AG04450 (cell line): Measurements from ENCODE around the gene PKDREJ. TPM values are rescaled to one million over a fixed set of nuclear protein-coding genes. Genes with fewer than 3 reads are reported as not detected.

Experiments used
- CTCF ChIA-PET: fragments of 300-600, 350-600 bp; formaldehyde crosslinking; extraction: SDS; loops from one replicate; lab custom pipeline; 2022; ENCODE audit warnings: antibody characterized with exemption, inconsistent platforms; lab: Charles Lee
- POLR2A ChIA-PET: fragments of 350-600 bp; formaldehyde crosslinking; extraction: SDS; loops from one replicate; lab custom pipeline; 2021; ENCODE audit warnings: antibody characterized with exemption, inconsistent platforms; lab: Yijun Ruan, JAX
- DNase-seq: peaks from one replicate; pipeline ENCODE4 v3.0.0-alpha.2; 2011; ENCODE audit warnings: low read depth, low spot score
- H3K27ac ChIP-seq: one replicate; pipeline ENCODE4 v1.5.1; 2012; ENCODE audit warnings: low read depth, low read length, control low read depth
- H3K27me3 ChIP-seq: one replicate; pipeline ENCODE4 v1.6.0; 2012; ENCODE audit warnings: low read length; ENCODE audit not compliant: control insufficient read depth, insufficient read depth
- H3K4me3 ChIP-seq: 2 replicates; pipeline ENCODE4 v1.5.1; 2011; ENCODE audit warnings: mild to moderate bottlenecking, low read depth, low read length, control low read depth
- H3K9me3 ChIP-seq: 2 replicates; pipeline ENCODE4 v1.5.1; 2012; ENCODE audit warnings: low read length; ENCODE audit not compliant: control insufficient read depth, insufficient read depth
- CTCF ChIP-seq: IDR thresholded peaks from 2 replicates; pipeline ENCODE4 v1.5.1; 2011; ENCODE audit warnings: low read depth, low read length, control low read depth, inconsistent platforms
- polyA plus RNA-seq: library from polyadenylated mRNA; depleted of rRNA; stranded (reverse); fragments of >200 nt; gene quantifications from 2 replicates; pipeline ENCODE4 v1.2.3, GENCODE V29; 2011

The PKDREJ gene
- polyA plus RNA-seq, 1 experiment = 0.01 TPM

GRCh38 chr22:46274381-46274780 is 11.2 kb upstream of the PKDREJ start:
- H3K27me3 ChIP-seq = no peaks in the 10 kb centered on the region
- no peak for TF ChIP-seq CTCF
- H3K9me3 ChIP-seq = no peaks in the 10 kb centered on the region
- CTCF ChIA-PET = no interaction called here
- no peak for DNase-seq
- POLR2A ChIA-PET = no interaction called here
- H3K4me3 ChIP-seq = no peak overlapping the region
- H3K27ac ChIP-seq = no peak overlapping the region

GRCh38 chr22:46273432-46274148 is 10.4 kb upstream of the PKDREJ start:
- ChIA-PET POLR2A (no interaction called here), CTCF (no interaction called here)
- H3K4me3 ChIP-seq = no peak overlapping the region
- no peak overlapping the region for H3K27ac ChIP-seq
- TF ChIP-seq CTCF = no peak
- H3K9me3 ChIP-seq = no peaks in the 10 kb centered on the region
- no peaks in the 10 kb centered on the region for H3K27me3 ChIP-seq
- no peak for DNase-seq

- Histone ChIP-seq H3K9me3 (no peaks in the 10 kb centered on the region), H3K27ac (no peak overlapping the region), H3K4me3 (no peak overlapping the region), H3K27me3 (no peaks in the 10 kb centered on the region)
- DNase-seq = no peak
- no peak for TF ChIP-seq CTCF
- ChIA-PET POLR2A (no interaction called here), CTCF (no interaction called here)
Observed at GRCh38 chr22:46272762-46273431, 9.8 kb upstream of the PKDREJ start.

GRCh38 chr22:46272196-46272595 is 9.1 kb upstream of the PKDREJ start:
- no peak for TF ChIP-seq CTCF
- Histone ChIP-seq H3K9me3 (no peaks in the 10 kb centered on the region; the same call in 1 of the 2 replicates), H3K27ac (no peak overlapping the region), H3K27me3 (no peaks in the 10 kb centered on the region), H3K4me3 (no peak overlapping the region)
- ChIA-PET CTCF (no interaction called here), POLR2A (no interaction called here)
- DNase-seq = no peak

- H3K9me3 ChIP-seq = peaks cover 9% of the 10 kb centered on the region
- no peak for DNase-seq
- ChIA-PET CTCF (interaction anchor here (1.4 to 2.3 kb wide), 2 partner anchors 148 to 263 kb away, joined by 3 to 5 read pairs; no protein-coding TSS in a partner anchor), POLR2A (interaction anchor here (0.6 to 1.5 kb wide), 2 partner anchors 20 to 1120 kb away, joined by 3 to 5 read pairs; partner anchors contain the start of gene CDPF1)
- no peak overlapping the region for H3K4me3 ChIP-seq
- no peaks in the 10 kb centered on the region for H3K27me3 ChIP-seq
- no peak for TF ChIP-seq CTCF
- H3K27ac ChIP-seq = no peak overlapping the region
Observed at GRCh38 chr22:46269564-46269963, 6.4 kb upstream of the PKDREJ start.
